TTC549 (cell line): ENCODE measurements around the gene TNFRSF25.
"Not testable (repeated sequence)": the region's sequence is repeated elsewhere in the genome, so short reads cannot be mapped to it uniquely, and the experiment has no call there.

Experiments
- FAIRE-seq: peaks from 2 replicates; lab custom pipeline; 2012; peaks lifted over from hg19 to GRCh38; lab: Jason Lieb, UNC

TNFRSF25 gene

GRCh38 chr1:6429660-6430411, 36.1 kb downstream of the TNFRSF25 start:
- not testable (repeated sequence) for FAIRE-seq

DNA sequence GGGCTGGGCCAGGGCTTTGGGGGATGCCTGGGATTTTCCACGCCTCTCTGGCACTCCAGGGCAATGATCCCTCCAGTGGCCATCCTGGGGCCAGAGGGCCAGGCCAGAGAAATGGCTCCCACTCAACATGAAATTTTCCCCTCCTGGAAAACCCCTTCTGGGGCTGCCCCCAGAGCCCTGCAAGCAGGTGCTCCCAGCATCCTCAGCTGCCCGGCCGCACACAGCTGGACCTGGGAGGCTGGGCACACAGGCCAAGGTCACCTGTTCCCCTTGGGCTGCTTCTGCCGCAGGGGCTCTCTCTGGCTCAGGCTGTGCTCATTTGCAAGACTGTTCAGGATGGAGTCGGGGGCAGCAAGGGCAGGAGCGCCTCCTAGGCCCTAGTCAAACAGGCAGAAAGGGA, 37.5 kb downstream of the TNFRSF25 start:
- not testable (repeated sequence) for FAIRE-seq

GRCh38 chr1:6427441-6428390, 38.3 kb downstream of the TNFRSF25 start:
- no peak for FAIRE-seq

DNA sequence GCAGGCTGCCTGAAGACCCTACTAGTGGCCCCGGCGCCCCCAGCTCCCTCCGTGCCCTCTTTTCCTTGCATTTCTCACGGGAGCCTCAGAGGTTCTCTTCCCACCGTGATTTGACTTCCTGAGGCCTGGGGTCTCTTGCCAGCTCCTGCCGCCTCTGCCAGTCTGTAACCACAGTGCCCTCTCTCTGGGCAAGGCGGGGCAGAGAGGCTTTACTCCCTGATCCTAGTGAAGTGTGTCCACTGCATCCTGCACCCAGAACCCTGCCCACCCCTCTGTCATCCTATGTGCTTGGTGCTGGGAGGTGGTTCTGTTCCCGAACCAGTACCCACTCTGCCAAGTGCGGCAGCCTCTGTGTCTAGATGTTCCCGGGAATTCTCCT, 39.0 kb downstream of the TNFRSF25 start:
- FAIRE-seq, result no peak

DNA sequence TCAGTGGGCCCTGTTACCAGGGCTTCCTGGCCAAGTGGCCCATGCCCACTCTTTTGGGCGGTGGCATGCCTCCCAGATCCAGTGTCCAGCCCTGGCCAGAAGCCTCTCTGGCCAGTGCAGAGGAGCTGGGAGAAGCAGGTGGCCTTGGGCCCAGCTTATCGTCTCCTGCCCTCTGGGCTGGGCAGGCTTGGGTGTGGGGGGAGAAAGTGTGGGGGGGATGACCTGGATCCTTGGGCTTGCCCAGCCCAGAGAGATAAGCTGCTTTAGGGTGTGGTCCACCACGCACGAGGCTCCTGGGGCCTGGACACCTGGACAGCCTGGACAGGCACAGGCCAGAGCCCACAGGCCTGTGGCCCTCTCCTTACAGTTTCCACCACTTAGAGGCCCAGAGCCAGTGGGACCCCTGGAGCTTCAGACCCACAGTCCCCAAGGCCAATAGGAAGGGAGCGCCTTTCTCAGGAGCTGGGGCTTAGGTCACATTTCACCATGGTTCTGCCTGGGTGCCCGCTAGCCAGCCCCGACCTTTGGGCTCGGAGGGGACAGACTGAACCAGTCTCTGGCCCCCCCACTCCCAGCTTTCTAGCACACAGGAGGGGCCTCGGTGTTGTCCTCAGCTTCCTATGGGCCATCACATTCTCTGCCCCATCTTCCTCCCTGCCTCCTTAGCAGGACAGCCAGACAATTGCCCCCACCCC, 39.5 kb downstream of the TNFRSF25 start:
- no peak for FAIRE-seq

DNA sequence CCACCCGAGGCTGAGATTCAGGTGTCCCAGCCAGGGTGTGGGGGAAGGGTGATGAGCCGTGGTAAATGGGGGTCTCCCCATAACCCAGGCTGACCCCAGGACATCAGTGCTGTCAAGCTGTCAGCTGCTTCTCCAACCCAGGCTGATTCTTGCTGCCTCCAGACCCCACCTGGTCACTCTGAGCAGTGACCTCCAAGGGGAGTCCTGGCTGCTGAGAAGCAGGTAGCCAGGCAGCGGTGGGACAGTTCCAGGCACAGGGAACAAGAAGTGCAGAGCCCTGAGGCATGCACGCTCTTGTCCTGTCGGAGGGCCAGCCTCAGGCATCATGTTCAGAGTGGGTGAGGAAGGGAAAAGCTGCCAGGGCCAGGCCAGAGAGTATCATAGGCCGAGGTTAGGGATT, 40.3 kb downstream of the TNFRSF25 start:
- FAIRE-seq, result no peak

DNA sequence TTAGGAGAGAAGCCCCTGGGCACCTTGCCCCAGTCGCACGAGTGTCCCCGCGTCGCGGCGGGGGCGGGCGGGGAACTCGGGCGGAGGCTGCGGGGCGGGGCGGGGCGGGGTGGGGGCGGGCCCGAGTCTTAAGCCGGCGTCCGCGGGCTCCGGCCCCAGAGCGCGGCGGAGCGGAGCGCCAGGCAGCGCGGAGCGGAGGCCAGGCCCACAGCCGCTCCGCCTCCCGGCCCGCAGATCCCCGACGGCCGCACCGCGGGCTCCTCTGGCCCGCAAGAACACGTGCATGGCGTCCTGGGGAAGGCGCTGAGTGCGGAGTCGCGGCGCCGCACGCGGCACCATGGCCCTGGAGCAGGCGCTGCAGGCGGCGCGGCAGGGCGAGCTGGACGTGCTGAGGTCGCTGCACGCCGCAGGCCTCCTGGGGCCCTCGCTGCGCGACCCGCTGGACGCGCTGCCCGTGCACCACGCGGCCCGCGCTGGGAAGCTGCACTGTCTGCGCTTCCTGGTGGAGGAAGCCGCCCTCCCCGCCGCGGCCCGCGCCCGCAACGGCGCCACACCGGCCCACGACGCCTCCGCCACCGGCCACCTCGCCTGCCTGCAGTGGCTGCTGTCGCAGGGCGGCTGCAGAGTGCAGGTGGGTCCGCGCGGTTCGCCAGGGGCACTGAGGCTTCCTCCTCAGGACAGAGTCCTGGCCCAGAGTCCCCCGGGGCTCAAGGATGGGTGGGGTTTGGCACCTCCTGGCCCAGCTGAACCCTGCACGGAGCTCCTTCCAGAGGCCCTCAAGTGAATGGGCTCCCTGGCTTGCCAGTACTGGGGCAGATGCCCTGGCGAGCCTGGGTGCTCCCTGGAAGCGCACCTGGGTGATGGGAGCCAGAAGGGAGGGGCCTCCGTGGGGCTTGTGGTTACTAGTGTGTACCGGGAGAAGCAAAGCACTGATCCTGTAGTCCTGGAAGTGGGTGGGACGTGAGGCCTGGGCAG, 41.1 kb downstream of the TNFRSF25 start, which contains the start of gene ESPN:
ESPN (plus strand) TSS at position 158 of the 975 bp plus-strand sequence; CDS start at position 338, 180 bp downstream.
- FAIRE-seq, result no peak

DNA sequence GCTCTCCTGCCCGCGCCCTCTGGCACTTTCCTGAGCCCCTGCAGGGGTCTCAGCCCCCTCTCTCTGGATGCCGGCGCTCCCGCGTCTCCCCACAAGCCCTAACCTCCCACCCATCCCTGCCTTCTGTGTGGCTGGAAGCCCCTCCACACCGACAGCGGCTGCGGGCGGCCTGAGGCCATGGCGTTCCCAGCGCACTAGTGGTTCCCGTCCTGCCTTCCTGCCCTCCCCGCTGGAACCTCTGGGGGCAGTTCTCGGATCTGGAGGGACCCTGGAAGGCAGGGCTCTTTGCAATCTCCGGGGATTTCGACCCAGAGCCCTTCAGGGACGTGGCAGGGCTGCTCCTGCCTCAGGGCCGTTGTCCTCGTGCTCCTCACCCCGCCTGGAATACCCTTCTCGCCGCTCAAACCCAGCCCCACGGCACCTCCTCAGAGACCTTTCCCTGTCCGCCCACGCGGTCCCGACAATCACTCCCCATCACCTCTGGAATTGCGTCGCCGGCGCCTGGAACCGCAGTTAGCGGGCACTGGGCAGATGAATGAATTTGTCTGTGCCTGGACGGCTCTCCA, 41.9 kb downstream of the TNFRSF25 start:
- FAIRE-seq, result no peak

DNA sequence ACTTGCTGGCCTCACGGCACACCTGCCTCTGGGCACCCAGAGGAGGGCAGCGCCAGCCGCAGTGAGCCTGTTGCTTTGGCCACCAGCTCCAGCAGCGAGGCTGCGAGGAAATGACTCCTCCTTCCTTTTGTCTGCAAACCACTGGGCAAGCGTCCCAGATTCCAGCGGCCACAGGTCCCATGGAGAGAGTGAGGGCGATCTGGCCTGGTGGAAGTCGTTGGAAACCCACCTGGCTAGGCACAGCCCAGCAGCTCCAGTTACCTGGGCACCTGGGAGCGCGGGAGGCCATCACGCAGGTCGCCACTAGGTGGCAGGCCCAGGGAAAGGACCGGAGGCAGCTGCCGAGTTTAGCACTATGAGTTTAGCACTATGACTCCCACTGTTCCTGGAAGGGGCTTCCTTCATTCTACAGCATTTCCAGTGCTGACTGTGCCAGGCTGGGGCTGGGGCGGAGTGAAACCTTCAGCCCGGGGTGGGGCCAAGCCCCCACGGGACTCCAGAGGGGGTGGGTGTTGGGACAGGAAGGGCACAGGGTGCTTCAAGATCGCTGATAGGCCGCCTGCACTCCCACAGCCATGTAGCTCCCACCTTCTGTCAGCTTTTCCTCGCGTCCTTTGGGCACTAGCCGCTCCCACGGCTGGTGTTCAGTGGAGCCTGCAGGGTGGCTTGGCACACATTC, 42.5 kb downstream of the TNFRSF25 start:
- FAIRE-seq, result no peak

DNA sequence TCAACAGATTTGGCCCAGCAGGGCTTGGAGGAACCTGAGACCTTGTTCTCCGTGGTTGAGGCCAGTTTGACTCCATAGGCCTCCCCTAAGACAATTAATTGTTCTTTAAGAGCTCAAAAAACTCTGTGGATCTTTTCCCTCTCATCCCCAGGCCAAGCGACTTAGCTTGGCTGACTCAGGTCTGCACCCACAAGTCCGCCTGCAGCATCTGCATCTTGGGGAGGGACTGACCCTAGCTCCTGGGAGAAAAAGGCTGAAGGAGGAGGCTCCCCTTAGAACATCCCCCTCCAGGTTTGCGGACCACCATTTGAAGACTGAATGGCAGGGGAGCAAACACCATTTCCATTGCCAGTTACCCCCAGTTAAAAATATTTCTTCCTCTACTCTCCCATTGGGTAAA, 44.7 kb downstream of the TNFRSF25 start:
- no peak for FAIRE-seq

- no peak for FAIRE-seq
These were observed 45.4 kb downstream of the TNFRSF25 start for GRCh38 chr1:6420454-6421042.

DNA sequence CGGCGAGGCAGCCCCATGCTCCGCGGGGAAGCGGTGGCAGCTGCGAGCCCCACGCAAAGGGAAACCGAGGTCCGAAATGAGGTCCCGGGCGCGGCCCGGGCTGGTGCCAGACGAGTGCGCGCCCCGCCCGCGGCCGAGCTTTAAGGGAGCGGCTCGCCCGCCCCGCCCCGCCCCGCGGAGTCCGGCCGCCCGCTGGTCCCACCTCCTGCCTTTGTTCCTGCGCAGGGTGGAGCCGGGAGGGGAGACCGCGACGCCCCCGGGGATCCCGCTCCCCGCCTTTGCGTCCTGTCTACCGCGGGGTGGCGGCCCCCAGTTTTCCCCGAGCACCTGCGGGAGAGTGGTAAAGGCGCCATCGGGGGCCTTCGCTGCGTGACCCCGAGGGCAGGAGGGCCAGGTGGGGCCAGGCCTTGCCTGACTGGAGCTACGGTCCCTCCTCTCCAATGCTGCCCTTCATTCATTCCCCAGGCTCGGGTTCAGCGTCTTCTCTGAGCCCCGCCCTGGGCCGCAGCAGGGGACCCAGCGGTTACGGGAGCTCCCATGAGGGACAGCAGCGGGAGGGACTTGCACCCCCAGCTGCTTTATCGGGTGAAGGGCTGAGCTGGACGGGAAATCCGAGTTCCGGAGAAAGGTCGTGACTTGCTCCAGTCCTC, 46.0 kb downstream of the TNFRSF25 start, which contains the start of gene HES2:
HES2 (minus strand) TSS at position 116 of the 650 bp plus-strand sequence; CDS start at position 17, 99 bp downstream.
- no peak for FAIRE-seq

DNA sequence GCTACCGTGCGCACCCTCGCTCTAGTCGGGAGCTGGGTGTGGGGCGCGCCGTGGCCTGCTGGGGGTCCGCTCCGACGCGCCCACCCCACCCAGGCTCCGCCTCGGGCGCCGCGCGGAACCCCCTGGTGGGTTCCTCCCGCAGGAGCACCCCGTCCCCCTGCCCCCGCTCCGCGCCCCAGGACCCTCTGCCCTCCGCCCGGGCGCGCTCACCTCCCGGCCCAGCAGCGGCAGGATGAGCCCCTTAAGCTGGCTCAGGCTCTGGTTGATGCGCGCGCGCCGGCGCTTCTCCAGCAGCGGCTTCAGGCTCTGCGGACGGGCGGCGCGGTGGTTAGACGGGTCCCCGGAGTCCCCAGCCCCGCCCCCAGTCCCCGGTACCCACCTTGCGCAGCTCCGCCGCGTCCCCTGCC, 46.6 kb downstream of the TNFRSF25 start:
- no peak for FAIRE-seq

DNA sequence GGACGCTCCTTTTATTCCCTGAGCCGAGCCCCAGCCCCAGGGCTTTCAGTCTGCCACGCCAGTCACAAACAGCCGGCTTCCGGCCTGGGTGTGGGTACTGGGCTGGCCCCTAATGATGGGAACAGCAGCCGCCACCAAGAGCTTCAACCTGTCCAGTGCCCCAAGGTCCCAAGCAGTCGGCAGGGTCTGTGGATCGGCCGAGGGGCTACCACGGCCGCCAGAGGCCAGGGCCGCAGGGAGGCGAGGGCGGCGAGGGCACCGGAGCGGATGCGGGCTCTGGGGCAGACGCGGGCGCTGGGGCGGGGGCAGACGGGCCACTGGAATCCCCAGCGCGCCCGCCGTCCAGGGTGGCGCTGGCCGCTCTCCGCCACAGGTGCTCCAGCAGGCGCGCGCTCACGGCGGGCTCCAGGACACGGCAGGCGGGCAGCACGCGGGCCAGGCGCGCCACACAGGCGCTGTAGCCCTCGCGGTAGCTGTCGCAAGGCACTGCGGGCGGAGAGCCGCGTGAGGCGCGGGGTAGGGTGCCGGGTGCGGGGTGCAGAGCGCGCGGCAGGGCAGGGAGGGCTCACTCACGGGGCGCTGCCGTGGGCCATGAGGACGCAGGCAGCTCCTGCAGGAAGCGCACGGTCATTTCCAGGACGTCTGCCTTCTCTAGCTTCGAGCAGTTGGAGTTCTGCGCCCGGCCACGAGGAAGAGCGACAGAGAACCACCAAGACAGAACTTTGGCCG, 47.1 kb downstream of the TNFRSF25 start:
- no peak for FAIRE-seq

GRCh38 chr1:6417961-6418667, 47.9 kb downstream of the TNFRSF25 start:
- no peak for FAIRE-seq

- FAIRE-seq, result no peak
These were observed 49.1 kb downstream of the TNFRSF25 start for GRCh38 chr1:6416906-6417305.

DNA sequence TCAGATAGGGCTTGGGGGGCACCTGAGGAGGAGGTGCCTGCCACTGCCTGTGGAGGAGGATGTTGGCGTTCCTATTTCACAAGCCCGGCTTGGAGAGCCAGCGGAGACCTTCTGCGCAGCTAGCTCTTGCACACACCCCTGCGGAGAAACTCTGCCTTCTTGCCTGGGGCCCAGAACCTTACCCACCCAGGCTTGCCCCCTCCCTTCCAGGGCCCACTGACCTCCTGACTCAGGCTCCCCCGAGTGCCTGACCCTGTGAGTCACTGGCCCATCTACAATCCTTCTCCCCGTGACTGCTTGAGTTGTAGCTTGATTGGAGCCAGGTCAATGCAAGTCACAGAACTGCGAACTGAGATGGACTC, 49.7 kb downstream of the TNFRSF25 start:
- no peak for FAIRE-seq
